DND-41 (cell line): Measurements from ENCODE around the gene NTF4.

ENCODE experiments used
- CTCF ChIP-seq: IDR thresholded peaks from 2 replicates; pipeline ENCODE4 v1.5.1; 2012; ENCODE audit warnings: borderline replicate concordance, low read length, moderate library complexity, mild to moderate bottlenecking; ENCODE audit not compliant: poor library complexity, severe bottlenecking; ENCODE audit errors: extremely low read depth
- EZH2 ChIP-seq: IDR thresholded peaks from 3 replicates; pipeline ENCODE4 v1.6.1; 2012; ENCODE audit warnings: borderline replicate concordance, low read depth, mild to moderate bottlenecking, moderate library complexity, low read length, inconsistent platforms; ENCODE audit not compliant: severe bottlenecking

GRCh38 chr19:49086296-49086695, 21.7 kb upstream of the NTF4 start:
- TF ChIP-seq EZH2 (no peak), CTCF (no peak)
